ENCODE measurements around the gene TLL2.

Gene TLL2

GRCh38 chr10:96418582-96418981, 95.1 kb downstream of the TLL2 start:
- no peak for DNase-seq

- no peak for DNase-seq
These were observed 96.3 kb downstream of the TLL2 start for GRCh38 chr10:96417441-96417840.

GRCh38 chr10:96416643-96417042, 97.1 kb downstream of the TLL2 start:
- DNase-seq = peak; percentile 74

GRCh38 chr10:96415891-96416554, 97.7 kb downstream of the TLL2 start:
- no peak for DNase-seq

- no peak for DNase-seq
These were observed 98.4 kb downstream of the TLL2 start for GRCh38 chr10:96415150-96415890.

GRCh38 chr10:96414303-96414702, 99.4 kb downstream of the TLL2 start:
- no peak for DNase-seq

- no peak for DNase-seq
These were observed 100.5 kb downstream of the TLL2 start for GRCh38 chr10:96413151-96413787.

GRCh38 chr10:96411716-96412320, 101.9 kb downstream of the TLL2 start:
- DNase-seq = no peak

GRCh38 chr10:96410296-96410695, 103.4 kb downstream of the TLL2 start:
- DNase-seq = no peak

GRCh38 chr10:96408201-96408600, 105.5 kb downstream of the TLL2 start:
- DNase-seq = no peak

GRCh38 chr10:96407560-96408069, 106.1 kb downstream of the TLL2 start:
- DNase-seq = no peak

- DNase-seq = no peak
These were observed 107.6 kb downstream of the TLL2 start for GRCh38 chr10:96406091-96406490.

- DNase-seq = no peak
These were observed 111.1 kb downstream of the TLL2 start for GRCh38 chr10:96402417-96403305.

- DNase-seq = no peak
These were observed 112.7 kb downstream of the TLL2 start for GRCh38 chr10:96401036-96401435.

- no peak for DNase-seq
These were observed 113.3 kb downstream of the TLL2 start for GRCh38 chr10:96400465-96400864.

- no peak for DNase-seq
These were observed 115.8 kb downstream of the TLL2 start for GRCh38 chr10:96397902-96398301.

GRCh38 chr10:96395931-96396877, 117.5 kb downstream of the TLL2 start:
- peak; percentile 89 for DNase-seq

GRCh38 chr10:96390460-96390864, 123.3 kb downstream of the TLL2 start:
- DNase-seq = no peak

- DNase-seq = no peak
These were observed 123.9 kb downstream of the TLL2 start for GRCh38 chr10:96389785-96390184.

GRCh38 chr10:96387601-96388000, 126.1 kb downstream of the TLL2 start:
- no peak for DNase-seq

GRCh38 chr10:96387161-96387560, 126.6 kb downstream of the TLL2 start:
- no peak for DNase-seq

Measured in eye (tissue), 1 donor.